WI38 (cell line): ENCODE measurements around the gene ANHX.

Experiments used
- H3K4me3 ChIP-seq: 2 replicates; pipeline ENCODE4 v1.5.1; 2011; ENCODE audit warnings: low read depth, mild to moderate bottlenecking, control low read depth, low read length
- CTCF ChIP-seq: IDR thresholded peaks from 2 replicates; pipeline ENCODE4 v1.5.1; 2012; ENCODE audit warnings: low read depth, mild to moderate bottlenecking, control low read depth, low read length

Gene ANHX

GRCh38 chr12:133180669-133181068 lies 55.0 kb downstream of the ANHX start:
- no peak overlapping the region for H3K4me3 ChIP-seq
- TF ChIP-seq CTCF = no peak

GRCh38 chr12:133174901-133175300 lies 60.8 kb downstream of the ANHX start:
- H3K4me3 ChIP-seq = no peak overlapping the region
- TF ChIP-seq CTCF = no peak

- no peak for TF ChIP-seq CTCF
These were observed 63.2 kb downstream of the ANHX start for GRCh38 chr12:133172491-133172890.

More at GRCh38 chr12:133172491-133172890, 63.2 kb downstream of the ANHX start:
- no peak overlapping the region for H3K4me3 ChIP-seq
